IPS-18c (cell line): ENCODE measurements around the gene NDUFB7.
"Not testable (repeated sequence)": the region's sequence is repeated elsewhere in the genome, so short reads cannot be mapped to it uniquely, and the experiment has no call there.

Experiments
- H3K4me3 ChIP-seq: 2 replicates; pipeline ENCODE4 v1.7.0; 2013; ENCODE audit warnings: low read depth, mild to moderate bottlenecking, low read length, moderate library complexity; ENCODE audit not compliant: insufficient read depth
- H3K9me3 ChIP-seq: one replicate; pipeline ENCODE4 v1.6.1; 2013; ENCODE audit warnings: mild to moderate bottlenecking, low read length, moderate library complexity; ENCODE audit not compliant: control insufficient read depth, insufficient read depth

Gene NDUFB7

DNA sequence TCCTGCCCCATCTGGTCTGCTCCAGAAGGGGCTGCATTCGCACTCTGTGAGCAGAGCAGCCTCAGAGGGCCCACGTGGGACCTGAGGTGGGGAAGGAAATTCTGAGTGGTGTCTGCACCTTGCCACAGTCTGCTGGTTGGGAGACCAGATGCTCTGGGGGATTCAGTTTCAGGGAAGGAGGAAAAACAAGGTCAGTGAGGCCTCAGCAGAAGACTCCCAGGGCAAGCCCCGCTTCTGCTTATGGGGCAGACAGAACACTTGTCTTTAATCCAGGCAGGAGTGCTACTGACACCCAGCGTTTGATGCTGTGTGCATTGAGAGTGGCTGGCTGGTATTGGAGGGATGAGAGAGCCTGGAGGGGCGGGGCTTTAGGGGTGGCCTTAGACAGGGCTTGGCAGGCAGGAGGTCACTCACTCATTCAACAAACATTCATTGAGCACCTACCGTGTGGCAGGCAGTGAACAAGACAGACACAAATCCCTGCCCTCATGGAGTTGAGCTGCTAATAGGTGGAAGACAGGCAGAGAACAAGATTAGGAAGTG is 6.1 kb upstream of the NDUFB7 start:
- H3K9me3 ChIP-seq, result no peaks in the 10 kb centered on the region
- no peak overlapping the region for H3K4me3 ChIP-seq

DNA sequence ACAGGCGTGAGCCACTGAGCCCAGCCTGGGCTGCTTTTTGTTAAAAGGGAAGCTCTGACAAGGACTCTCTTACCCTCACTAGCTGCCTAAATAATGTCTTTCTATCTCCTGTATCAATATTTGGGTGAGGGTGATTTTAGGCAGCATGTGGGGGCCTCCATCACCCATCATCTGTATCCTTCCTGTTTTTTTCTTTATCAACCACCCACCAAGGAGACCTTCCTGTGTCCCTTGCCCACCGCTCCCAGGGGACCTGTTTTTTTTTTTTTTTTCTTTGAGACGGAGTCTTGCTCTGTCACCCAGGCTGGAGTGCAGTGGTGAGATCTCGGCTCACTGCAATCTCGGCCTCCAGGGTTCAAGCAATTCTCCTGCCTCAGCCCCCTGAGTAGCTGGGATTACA is 5.4 kb upstream of the NDUFB7 start:
- H3K4me3 ChIP-seq, result no peak overlapping the region
- H3K9me3 ChIP-seq, result no peaks in the 10 kb centered on the region

DNA sequence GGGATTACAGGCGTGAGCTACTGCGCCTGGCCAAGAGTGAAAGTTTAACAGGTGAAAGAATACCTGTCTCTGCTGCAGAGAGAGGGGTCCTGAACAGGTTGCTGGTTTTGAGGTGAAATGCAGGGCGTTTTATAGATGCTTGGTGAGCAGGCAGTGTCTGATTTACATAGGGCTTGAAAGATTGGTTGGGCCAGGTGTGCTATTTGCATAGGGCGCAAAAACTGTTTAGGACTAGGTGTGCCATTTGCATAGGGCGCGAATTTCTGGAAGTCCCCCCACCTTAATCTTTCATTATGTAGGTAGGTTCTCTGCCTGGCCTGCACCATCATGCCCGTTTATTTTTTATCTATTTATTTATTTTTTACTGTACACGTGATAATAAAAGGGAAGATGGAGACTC is 4.5 kb upstream of the NDUFB7 start:
- H3K9me3 ChIP-seq, result no peaks in the 10 kb centered on the region
- no peak overlapping the region for H3K4me3 ChIP-seq

DNA sequence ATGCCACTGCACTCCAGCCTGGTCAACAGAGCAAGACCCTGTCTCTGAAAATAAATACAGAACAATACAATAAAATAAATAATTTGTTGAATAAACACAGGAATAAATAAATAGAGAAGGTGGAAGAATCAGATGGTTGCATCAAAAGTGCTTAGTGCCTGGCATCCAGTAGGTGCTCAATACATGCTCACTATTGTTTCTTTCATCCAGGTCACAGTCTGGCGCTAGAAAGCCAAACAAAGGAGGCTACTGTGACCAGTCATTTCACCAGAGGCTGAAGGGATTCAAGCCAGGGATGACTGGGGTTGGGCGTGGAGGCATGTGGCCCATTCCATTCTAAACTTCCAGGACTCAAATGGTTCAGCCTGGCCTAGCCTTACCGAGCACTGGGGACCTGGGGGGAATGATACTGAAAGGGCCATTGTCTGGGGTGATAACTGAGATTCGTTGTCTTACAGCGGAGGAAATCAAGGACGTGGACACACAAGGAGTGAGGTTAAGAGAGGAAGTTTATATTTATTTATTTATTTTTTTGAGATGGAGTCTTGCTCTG is 3.6 kb upstream of the NDUFB7 start:
- Histone ChIP-seq H3K9me3 (no peaks in the 10 kb centered on the region), H3K4me3 (no peak overlapping the region)

DNA sequence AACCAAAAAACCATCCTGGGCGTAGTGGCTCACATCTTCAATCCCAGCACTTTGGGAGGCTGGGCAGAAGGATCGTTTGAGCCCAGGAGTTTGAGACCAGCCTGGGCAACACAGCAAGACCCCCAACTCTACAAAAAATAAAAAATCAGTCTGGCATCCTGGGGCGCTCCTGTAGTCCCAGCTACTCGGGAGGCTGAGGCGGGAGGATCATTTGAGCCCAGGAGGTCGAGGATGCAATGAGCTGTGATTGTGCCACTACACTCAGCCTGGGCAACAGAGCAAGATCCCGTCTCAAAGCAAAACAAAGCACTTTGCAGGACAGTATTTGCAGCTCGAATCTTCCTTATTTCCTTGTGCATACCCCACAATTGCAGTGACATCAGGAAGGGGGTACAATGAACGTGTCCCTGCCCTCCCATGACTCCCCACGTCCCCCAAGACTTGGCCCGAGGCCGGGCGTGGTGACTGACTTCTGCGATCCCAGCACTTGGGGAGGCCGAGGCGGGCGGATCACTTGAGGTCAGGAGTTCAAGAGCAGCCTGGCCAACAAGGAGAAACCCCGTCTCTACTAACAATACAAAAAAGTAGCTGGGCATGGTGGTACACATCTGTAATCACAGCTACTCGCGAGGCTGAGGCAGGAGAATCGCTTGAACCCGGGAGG is 870 bp downstream of the NDUFB7 start:
- Histone ChIP-seq H3K4me3 (peak overlapping the region; percentile 98), H3K9me3 (no peaks in the 10 kb centered on the region)

DNA sequence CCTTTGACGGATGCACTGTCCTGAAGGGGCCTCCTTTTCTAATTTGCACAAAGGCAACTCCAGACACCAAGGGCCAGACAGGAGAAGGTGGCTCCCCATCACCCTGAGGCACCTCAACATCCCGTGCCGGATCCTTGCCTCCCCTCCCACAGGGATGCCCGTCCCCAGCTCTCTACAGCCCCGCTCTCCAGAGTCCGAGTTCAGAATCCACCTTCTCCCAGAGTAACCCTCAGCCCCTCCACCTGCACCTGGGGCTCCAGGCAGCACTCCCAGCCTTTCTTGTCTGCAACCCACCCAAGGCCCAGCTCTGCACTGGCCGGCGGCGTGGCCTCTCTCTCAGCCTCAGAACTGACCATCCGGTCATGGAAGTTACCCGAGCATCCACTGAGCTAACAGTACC is 4.8 kb downstream of the NDUFB7 start:
- Histone ChIP-seq H3K9me3 (no peaks in the 10 kb centered on the region), H3K4me3 (no peak overlapping the region)

DNA sequence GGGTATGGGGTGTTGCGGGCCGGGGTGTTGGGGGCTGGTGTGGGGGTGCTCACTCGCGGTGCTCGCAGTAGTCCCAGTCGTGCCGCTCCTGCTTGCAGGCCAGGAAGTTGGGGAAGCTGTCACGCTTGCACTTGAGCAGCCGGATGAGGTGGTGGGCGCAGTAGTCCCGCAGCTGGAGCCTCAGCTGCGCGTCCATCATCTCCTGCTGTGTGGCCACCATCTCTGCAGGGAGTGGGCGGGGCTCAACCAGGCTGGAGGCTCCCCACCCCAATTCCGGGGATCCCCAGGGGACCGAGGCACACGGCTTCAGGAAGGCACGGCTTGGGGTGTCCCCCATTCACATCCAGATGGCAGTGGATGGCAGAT is 5.2 kb downstream of the NDUFB7 start:
- H3K9me3 ChIP-seq, result no peaks in the 10 kb centered on the region
- H3K4me3 ChIP-seq, result no peak overlapping the region

DNA sequence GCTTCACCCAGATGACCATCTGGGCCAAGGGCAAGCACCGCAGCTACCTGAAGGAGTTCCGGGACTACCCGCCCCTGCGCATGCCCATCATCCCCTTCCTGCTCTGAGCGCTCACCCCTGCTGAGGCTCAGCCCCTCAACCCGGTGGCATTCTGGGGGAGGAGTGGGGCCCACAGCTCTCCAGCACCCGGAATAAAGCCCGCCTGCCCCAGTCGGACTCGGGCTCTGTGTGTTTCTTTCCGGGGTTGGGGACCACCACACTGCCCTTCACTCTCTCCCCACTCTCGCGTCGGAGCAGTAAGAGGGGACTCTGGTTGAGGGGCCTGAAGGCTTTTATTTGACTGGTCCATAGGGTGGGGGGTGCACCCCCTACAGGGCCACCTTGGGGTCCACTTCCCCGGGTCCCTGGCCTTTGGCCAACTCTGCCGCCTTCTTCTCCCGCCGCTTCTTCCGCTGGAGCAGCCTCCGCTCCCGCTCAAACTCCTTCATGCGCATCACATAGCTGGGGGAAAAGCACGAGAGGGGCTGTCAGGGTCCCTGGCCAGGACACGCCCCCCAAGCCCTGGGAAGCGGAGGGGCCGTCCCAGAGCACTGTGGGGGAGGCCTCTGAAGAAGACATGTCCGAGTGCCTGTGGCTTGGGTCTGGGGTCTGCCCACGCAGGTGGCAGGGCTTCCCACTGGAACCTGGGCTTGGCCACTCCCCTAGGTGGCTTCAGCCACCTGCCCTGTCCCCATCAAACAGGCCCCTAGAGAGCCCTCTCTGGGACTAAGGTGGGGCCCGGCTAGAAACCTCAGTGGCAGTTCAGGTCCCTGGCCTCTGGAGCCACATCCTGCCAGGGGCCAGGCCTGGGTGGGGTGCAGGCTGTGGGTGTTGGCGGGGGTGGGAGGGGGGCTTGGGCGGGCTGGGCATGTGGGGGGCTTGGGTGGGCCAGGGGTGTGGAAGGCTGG is 5.8 kb downstream of the NDUFB7 start:
- H3K9me3 ChIP-seq, result no peaks in the 10 kb centered on the region
- H3K4me3 ChIP-seq, result no peak overlapping the region

DNA sequence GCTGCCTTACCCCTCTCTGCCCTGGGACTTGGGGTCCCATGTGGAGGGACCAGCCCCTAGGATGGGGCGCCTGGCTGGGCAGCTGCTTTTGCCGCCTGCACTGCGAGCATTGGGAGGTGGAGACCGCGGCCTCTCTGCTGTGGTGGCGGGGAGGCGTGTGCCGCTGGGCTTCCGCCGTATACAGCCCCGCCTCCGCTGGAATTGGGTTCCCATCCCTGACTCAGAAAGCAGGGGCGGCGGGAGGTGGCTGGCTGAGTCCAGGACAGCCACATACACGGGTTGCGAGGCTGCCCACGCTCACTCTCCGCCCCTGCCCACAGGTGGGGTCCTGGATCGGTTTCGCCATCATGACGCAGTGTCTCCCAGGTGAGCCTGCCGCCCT is 6.6 kb downstream of the NDUFB7 start:
- no peak overlapping the region for H3K4me3 ChIP-seq
- no peaks in the 10 kb centered on the region for H3K9me3 ChIP-seq

DNA sequence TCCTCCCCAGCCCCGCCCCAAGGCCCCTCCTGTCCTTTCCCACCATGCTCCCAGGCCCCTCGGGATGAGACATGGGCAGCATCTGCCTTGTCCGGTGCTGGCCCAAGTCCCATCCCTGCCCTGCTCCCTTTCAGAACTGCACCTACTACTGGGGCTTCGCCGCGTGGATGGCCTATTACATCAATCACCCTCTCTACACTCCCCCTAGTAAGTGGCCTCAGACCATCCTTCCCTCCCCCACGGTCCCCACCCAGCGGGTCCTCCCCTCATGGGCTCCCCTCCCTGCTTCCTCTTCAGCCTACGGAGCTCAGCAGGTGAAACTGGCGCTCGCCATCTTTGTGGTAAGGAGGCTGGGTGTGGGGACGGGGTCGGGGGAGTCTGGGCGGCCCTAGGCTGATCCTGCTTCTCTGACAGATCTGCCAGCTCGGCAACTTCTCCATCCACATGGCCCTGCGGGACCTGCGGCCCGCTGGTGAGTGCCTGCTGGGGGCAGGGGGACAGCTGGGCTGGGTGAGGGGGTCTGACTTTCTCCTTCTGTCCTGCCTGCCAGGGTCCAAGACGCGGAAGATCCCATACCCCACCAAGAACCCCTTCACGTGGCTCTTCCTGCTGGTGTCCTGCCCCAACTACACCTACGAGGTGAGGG is 7.1 kb downstream of the NDUFB7 start:
- H3K4me3 ChIP-seq, result not testable (repeated sequence)

DNA sequence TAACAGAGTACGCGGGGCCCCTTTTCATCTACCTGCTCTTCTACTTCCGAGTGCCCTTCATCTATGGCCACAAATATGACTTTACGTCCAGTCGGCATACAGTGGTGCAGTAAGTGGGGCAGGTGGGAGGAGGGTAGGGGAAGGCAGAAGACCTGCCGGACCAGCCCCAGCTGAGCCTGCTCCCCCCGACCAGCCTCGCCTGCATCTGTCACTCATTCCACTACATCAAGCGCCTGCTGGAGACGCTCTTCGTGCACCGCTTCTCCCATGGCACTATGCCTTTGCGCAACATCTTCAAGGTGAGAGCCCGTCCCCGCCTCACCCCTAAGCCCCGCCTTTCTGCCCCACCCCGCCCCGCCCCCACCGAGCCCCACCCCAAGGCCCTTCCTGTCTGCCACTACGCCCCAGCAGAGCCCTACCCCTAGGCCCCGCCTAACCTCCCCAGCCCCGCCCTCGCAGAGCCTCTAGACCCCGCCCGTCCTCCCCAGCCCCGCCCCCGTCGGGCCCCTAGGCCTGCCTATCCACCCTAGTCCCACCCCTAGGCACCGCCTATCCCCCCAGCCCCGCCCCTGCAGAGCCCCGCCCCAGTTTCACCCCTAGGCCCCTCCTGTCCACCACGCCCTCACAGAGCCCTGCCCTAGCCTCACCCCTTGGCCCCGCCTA is 7.7 kb downstream of the NDUFB7 start:
- no peaks in the 10 kb centered on the region for H3K9me3 ChIP-seq
- H3K4me3 ChIP-seq, result no peak overlapping the region

More for the DNA sequence above, 7.1 kb downstream of the NDUFB7 start:
- not testable (repeated sequence) for H3K9me3 ChIP-seq

DNA sequence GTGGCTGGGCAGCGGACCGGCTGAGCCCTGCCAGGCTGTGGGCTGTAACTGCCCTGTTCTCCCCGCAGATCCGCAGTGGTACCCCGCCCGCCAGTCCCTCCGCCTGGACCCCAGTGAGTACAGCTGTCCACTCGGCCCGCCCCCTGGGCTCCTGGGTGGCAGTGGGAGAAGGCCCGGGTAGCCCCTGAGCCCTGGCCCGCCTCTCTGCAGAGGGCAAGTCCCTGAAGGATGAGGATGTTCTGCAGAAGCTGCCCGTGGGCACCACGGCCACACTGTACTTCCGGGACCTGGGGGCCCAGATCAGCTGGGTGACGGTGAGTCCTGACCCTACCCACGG is 8.3 kb downstream of the NDUFB7 start:
- H3K9me3 ChIP-seq, result no peaks in the 10 kb centered on the region
- H3K4me3 ChIP-seq, result no peak overlapping the region; the same call in 1 of the 2 replicates

DNA sequence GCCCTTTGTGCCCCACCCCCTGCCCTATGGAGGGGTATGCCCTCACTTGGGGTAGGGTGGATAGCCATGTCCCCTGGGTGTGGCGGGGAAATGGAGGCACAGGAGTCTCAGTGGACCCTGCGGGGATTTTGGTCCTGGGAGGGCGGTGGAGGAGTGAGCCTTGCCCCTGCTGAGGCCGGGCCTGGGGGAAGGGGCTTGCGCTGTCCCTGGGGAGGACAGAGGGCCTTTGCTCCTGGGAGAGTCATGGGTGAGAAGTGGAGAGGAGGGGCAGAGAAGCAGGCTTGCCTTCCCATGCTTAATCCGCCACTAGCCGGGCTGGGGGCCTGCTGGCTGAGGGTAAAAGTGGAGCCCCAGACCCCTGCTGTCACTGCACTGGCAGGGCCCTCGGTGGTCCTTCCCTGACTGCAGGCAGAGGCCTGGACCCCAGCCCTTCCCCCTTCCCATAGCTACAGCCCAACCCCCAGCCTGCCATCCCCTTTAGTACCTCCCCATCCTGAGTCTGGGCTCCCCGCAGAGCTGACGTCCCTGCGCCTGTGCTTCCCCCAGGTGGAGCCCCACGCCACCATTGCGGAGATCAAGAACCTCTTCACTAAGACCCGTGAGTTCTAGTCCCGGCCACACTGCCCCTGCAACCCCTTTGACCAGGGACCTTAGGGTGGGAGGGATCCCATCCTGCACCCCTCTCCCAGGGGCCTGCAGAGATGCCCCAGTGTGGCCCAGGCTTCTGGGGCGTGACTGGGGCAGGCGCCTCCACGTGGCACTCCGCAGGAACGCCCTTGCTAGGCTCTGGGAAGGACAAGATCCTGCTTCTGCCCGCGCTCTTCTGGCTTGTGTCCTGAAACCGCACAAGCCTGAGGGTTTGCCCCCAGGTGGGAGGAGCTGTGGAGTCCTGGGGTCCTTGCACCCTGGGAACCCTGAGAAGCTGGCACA is 8.9 kb downstream of the NDUFB7 start:
- H3K9me3 ChIP-seq, result no peaks in the 10 kb centered on the region
- H3K4me3 ChIP-seq, result 0 out of 2 replicates have a peak overlapping the region, but pooled peaks have one; percentile 3

DNA sequence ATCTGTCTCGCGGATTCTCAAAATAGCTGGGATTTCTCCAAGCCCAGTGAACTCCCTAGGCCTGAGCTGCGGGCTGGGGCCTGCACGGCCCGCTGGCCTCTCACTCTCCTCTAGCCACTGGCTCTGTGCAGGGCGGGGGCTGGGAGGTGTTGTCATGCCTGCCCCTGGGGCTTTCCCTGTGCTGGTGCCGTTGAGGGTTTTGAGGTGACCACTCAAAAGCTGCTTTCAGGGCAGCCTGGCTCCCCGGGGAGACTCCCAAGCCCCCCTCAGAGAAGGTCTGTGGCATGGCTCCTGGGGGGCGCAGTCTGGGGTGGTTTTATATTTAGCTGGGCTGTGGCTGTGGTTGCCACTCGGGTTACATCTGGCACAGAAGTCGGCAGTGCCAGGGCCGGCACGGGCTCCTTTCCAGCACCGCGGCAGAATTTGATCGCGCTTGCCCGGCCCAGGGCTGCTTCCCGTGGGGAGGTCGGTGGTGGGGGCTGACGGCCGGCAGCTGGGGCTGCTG is 10.0 kb downstream of the NDUFB7 start:
- no peak overlapping the region for H3K4me3 ChIP-seq
- no peaks in the 10 kb centered on the region for H3K9me3 ChIP-seq

DNA sequence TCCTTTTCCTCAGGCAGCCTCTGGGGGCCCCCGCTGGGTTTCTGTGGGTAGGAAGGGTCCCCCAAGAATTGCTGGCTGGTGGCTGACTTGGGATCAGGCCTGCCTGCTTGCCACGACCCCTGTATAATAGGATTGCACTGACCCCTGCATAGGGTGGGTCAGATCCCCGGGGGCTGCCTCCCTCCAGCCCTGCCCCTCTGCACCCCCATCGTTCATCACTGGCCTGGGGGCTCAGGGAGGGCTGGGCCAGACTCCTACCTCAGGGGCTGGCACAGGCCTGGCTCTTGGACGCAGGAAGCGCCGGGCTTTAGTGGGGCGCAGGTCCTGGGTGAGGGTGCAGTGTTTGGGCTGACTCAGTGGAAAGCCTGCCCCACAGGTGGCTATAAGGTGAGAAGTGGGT is 10.6 kb downstream of the NDUFB7 start:
- Histone ChIP-seq H3K9me3 (no peaks in the 10 kb centered on the region), H3K4me3 (no peak overlapping the region; the same call in 1 of the 2 replicates)

DNA sequence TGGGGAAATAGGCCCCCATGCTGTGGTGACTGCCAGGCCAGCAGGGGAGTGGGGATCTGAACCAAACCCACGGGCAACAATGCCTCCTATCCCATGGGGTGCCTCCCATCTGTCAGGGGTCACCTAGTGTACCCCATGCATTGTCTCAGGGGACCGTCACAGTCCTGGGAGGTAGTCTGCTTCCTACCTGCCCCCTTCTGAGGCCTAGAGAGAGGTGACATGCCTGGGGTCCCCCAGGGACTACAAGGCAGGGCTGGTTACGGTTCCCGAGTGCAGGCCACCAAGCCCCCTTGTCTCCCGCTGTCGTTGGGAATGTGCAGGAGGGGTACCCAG is 11.1 kb downstream of the NDUFB7 start:
- H3K4me3 ChIP-seq, result no peak overlapping the region
- H3K9me3 ChIP-seq, result no peaks in the 10 kb centered on the region
